LNCAP (cell line): Measurements from ENCODE around the gene ARRDC1.

Experiments
- TF ChIP-seq, protein P1 (sequence below): fragments of 450-650 bp; IDR thresholded peaks from 2 replicates; pipeline ENCODE4 v1.5.1; 2017; ENCODE audit warnings: mild to moderate bottlenecking

The ARRDC1 gene

DNA sequence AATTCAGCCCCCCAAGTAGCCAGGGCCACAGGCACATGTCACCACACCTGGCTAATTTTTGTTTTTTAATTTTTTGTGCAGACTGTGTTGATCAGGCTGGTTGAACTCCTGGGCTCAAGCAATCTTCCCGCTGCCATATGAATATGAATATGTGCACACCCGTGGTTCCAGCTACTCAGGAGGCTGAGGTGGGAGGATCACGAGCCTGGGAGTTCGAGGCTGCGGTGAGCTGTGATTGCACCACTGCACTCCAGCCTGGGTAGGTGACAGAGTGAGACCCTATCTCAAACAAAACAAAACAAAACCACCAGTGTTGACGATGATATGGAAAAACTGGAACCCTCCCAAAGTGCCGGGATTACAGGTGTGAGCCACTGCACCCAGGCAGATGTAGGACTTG is 45.3 kb downstream of the ARRDC1 start:
- TF ChIP-seq, protein P1, sequence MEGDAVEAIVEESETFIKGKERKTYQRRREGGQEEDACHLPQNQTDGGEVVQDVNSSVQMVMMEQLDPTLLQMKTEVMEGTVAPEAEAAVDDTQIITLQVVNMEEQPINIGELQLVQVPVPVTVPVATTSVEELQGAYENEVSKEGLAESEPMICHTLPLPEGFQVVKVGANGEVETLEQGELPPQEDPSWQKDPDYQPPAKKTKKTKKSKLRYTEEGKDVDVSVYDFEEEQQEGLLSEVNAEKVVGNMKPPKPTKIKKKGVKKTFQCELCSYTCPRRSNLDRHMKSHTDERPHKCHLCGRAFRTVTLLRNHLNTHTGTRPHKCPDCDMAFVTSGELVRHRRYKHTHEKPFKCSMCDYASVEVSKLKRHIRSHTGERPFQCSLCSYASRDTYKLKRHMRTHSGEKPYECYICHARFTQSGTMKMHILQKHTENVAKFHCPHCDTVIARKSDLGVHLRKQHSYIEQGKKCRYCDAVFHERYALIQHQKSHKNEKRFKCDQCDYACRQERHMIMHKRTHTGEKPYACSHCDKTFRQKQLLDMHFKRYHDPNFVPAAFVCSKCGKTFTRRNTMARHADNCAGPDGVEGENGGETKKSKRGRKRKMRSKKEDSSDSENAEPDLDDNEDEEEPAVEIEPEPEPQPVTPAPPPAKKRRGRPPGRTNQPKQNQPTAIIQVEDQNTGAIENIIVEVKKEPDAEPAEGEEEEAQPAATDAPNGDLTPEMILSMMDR: no peak

DNA sequence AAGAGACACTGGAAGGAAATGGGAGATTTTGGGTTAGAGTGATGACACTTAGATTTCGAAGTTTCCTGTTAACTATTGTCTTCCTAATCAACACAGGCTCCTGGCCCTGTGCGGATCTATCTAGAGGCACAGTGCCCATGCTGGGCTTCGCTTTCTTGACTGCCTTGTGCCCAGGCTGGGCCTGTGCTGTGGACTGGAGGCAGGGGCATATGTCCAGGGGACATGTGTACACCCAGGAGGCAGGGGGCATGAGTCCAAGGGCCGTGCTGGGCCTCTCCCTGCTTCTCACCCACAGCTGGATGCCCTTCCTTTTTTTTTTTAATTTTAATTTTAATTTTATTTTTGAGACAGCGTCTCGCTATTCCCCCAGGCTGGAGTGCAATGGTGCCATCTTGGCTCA is 50.9 kb downstream of the ARRDC1 start:
- TF ChIP-seq, protein P1: no peak

DNA sequence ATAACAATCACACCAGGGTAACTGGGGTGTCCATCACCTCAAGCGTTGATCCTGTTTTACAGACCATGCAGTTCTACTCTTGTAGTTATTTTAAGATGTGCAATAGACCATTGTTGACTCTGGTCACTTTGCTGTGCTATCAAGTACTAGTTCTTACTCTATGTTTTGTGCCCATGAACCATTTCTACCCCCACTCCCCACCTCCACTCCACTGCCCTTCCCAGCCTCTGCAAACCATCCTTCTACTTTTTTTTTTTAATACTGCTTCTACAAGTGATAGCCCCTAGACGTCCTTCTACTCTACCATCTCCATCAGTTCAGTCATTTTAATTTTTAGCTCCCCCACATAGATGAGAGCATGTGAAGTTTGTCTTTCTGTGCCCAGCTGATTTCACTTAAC is 52.1 kb downstream of the ARRDC1 start:
- TF ChIP-seq, protein P1: no peak

DNA sequence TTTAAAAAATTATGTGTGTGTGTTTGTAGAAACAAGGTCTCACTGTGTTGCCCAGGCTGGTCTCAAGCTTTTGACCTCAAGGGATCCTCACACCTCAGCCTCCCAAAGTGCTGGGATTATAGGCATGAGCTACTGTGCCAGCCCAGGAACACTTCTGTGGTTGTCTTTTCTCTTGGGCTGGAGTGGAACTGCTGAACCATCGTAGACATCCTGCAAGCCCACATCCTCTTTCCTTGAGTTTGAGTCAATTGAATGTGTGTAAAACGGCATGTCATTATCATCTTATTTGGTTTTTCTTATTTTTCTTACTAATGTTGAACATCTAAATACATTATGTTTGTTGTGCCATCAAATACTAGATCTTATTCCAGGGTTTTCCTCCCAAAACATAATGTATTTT is 53.3 kb downstream of the ARRDC1 start:
- TF ChIP-seq, protein P1: no peak

DNA sequence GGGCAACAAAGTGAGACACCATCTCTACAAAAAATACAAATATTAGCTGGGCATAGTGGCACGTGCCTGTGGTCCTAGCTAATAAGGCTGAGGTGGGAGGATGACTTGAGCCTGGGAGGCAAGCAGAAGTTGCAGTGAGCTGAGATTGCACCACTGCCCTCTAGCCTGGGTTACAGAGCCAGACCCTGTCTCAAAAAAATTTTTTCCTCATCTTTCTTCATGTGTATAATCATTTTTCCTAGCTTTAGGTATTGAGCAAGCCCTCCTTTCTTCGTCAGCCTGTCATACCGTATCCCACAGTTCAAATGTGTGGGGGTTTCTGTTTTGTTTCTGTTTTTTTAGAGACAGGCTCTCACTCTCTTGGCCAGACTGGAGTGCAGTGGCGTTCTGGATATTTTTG is 54.7 kb downstream of the ARRDC1 start:
- TF ChIP-seq, protein P1: no peak

DNA sequence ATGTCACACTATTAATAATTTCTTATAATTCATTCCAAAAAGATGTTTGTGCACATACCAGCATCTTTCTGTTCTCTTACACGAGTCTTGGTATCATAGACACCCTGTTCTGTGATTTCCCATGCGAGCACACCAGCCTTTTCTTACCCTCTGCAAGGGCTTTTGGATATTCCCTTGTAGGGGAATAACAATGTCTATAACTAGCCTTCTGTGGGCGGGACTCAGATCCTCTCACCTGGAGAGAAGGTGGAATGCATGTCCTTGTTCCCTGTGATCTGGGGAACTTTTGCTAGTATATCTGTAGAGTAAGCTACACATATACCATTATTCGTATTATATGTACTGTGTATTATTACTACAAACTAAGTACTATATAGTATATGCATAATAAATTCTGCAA is 58.1 kb downstream of the ARRDC1 start:
- TF ChIP-seq, protein P1: no peak

DNA sequence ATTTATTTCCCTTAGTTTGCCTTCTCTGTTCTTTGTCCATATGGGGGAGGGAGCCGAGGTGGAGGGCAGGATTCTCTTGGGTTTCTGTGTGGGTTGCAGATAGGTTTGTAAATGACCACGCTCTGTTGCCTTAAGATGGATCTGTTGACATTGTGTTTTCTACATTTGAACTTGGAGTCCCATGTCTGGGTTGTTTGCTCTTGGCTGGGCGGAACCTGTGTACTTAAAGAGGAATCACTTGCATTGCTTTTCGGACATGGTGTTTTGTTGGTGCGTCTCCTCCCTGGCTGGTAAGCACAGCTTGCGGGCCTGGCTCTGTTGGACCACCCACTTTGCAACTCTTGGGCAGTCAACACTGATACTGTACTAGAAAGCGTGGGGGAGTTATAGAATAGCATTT is 59.2 kb downstream of the ARRDC1 start:
- TF ChIP-seq, protein P1: no peak
